Choroid plexus epithelial cell (primary cell): ENCODE measurements around the gene NUDT5.

Experiments used
- DNase-seq: peaks from one replicate; pipeline ENCODE4 v3.0.0-alpha.2; 2010; ENCODE audit warnings: low read depth
- H3K4me3 ChIP-seq: 2 replicates; pipeline ENCODE4 v1.5.1; 2011; ENCODE audit warnings: low read depth, mild to moderate bottlenecking, control low read depth, low read length, moderate library complexity
- TF ChIP-seq, protein P1 (sequence below): conservative IDR thresholded peaks from 2 replicates; pipeline ENCODE4 v1.5.1; 2011; ENCODE audit warnings: low read depth, mild to moderate bottlenecking, control low read depth, inconsistent platforms, low read length, moderate library complexity

Gene NUDT5

GRCh38 chr10:12144538-12144937, 51.2 kb downstream of the NUDT5 start:
- no peak for DNase-seq
- TF ChIP-seq, protein P1, sequence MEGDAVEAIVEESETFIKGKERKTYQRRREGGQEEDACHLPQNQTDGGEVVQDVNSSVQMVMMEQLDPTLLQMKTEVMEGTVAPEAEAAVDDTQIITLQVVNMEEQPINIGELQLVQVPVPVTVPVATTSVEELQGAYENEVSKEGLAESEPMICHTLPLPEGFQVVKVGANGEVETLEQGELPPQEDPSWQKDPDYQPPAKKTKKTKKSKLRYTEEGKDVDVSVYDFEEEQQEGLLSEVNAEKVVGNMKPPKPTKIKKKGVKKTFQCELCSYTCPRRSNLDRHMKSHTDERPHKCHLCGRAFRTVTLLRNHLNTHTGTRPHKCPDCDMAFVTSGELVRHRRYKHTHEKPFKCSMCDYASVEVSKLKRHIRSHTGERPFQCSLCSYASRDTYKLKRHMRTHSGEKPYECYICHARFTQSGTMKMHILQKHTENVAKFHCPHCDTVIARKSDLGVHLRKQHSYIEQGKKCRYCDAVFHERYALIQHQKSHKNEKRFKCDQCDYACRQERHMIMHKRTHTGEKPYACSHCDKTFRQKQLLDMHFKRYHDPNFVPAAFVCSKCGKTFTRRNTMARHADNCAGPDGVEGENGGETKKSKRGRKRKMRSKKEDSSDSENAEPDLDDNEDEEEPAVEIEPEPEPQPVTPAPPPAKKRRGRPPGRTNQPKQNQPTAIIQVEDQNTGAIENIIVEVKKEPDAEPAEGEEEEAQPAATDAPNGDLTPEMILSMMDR: no peak
- no peak overlapping the region for H3K4me3 ChIP-seq

DNA sequence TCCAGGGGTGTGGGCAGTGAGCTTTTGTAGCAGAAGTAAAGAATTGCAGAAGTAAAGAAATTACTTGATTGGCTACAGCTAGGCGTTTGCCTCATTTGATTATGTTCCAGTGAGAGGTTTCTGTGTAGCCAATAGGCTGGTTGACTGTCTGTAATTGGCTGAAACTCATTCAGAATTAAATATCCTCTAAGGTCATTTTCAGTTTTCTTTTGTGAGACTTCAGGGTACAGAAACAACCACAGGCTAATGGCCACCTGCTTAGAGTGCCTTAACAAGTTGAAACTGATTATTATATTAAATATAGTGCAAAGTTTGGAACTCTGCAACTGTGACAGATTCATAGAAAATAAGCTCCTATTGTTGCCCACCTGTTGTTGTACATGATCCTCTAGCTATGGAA, 55.7 kb downstream of the NUDT5 start:
- no peak for DNase-seq
- TF ChIP-seq, protein P1: no peak
- H3K4me3 ChIP-seq: no peak overlapping the region

DNA sequence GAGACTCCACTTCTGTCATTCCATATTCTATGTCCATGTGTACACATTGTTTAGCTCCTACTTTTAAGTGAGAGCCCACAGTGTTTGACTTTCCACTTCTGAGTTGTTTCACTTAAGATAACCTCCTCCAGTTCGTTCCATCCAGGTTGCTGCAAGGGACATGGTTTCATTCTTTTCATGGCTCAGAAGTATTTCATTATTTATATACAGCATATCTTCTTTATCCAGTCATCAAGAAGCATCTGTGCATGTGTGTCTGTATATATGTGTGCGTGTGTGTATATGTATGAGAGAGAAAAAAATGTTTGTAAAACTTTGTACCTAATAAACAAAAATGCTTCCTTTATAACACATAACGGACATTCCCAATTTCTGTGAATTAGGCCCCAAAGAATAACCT, 60.1 kb downstream of the NUDT5 start:
- no peak for DNase-seq
- TF ChIP-seq, protein P1: no peak

DNA sequence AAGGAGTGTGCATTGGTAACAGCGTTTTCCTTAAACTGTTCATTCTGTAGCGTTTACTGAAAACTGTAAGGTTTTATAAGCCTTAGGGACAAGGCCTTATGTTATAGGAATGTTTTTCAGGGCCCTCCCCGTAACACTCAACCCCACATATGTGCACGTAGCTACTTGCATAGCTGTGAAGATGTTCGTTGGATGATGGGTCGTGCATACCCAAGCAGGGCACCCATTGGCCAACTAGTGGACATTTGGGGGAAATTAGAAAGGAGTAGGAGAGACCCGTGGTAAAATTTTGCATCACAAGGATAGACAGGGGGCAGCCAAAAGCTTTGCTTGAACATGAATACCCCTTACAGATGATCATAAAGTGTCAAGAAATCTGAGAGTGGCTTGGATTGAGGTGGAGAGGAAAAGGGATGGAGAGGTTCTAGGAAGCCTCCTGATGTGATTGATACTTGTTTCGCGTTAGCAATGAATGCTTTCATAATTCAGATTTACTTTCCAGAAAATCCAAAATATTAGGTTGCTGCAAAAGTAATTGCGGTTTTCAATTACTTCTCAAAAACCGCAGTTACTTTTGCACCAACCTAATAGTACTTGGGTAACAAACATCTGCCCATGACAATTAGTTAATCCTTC, 65.3 kb downstream of the NUDT5 start:
- TF ChIP-seq, protein P1: peak; percentile 63
- peak; percentile 81 for DNase-seq
- peak overlapping the region; percentile 98 for H3K4me3 ChIP-seq

More for the DNA sequence above, 60.1 kb downstream of the NUDT5 start:
- H3K4me3 ChIP-seq: no peak overlapping the region

- H3K4me3 ChIP-seq: peak within 1 kb of the TSS; percentile 98
- DNase-seq: peak; percentile 93
- TF ChIP-seq, protein P1: no peak
Measured at GRCh38 chr10:12129222-12130111, 66.2 kb downstream of the NUDT5 start, which contains the start of gene SEC61A2. SEC61A2 (plus strand) TSS chr10:12129677; CDS start chr10:12129788, 111 bp downstream.

GRCh38 chr10:12121673-12122072, 74.0 kb downstream of the NUDT5 start:
- TF ChIP-seq, protein P1: no peak
- H3K4me3 ChIP-seq: no peak overlapping the region
- DNase-seq: no peak
